Smooth muscle cell (in vitro differentiated cells): Measurements from ENCODE around the gene NUAK1. TPM values are rescaled to one million over a fixed set of nuclear protein-coding genes. Genes with fewer than 3 reads are reported as not detected.
"Not testable (repeated sequence)": the region's sequence is repeated elsewhere in the genome, so short reads cannot be mapped to it uniquely, and the experiment has no call there.

Source experiments
- DNase-seq: peaks from one replicate; lab custom pipeline; 2025; ENCODE audit not compliant: unreplicated experiment; lab: John Stamatoyannopoulos, UW
- H2AFZ ChIP-seq: fragments of 200-600 bp; sonication (generic); 2 replicates; pipeline ENCODE4 v1.6.0; 2016; ENCODE audit warnings: antibody characterized with exemption, low read depth, mild to moderate bottlenecking
- H3F3A ChIP-seq: fragments of 200-600 bp; sonication (generic); 2 replicates; pipeline ENCODE4 v1.6.0; 2017; ENCODE audit warnings: antibody characterized with exemption, low read depth
- H3K27ac ChIP-seq: fragments of 200-600 bp; sonication (generic); 2 replicates; pipeline ENCODE4 v1.5.1; 2016; ENCODE audit warnings: low read depth, mild to moderate bottlenecking
- H3K27me3 ChIP-seq: fragments of 200-600 bp; sonication (generic); 2 replicates; pipeline ENCODE4 v1.6.1; 2016; ENCODE audit warnings: low read depth, mild to moderate bottlenecking
- H3K36me3 ChIP-seq: fragments of 200-600 bp; sonication (generic); 2 replicates; pipeline ENCODE4 v1.5.1; 2016; ENCODE audit warnings: low read depth
- H3K4me1 ChIP-seq: fragments of 200-600 bp; sonication (generic); 2 replicates; pipeline ENCODE4 v1.5.1; 2016; ENCODE audit warnings: low read depth
- H3K4me2 ChIP-seq: fragments of 200-600 bp; sonication (generic); 2 replicates; pipeline ENCODE4 v1.6.0; 2016; ENCODE audit warnings: mild to moderate bottlenecking
- H3K4me3 ChIP-seq: fragments of 200-600 bp; sonication (generic); 2 replicates; pipeline ENCODE4 v1.5.1; 2016; ENCODE audit warnings: mild to moderate bottlenecking
- H3K79me2 ChIP-seq: fragments of 200-600 bp; sonication (generic); 2 replicates; pipeline ENCODE4 v1.6.0; 2016; ENCODE audit warnings: low read depth, mild to moderate bottlenecking
- H3K9ac ChIP-seq: fragments of 200-600 bp; sonication (generic); 2 replicates; pipeline ENCODE4 v1.6.0; 2016; ENCODE audit warnings: low read depth
- H3K9me3 ChIP-seq: fragments of 200-600 bp; sonication (generic); replicated peaks from 2 replicates; pipeline ENCODE4 v1.5.1; 2016; ENCODE audit warnings: low read depth
- H4K20me1 ChIP-seq: fragments of 200-600 bp; sonication (generic); 2 replicates; pipeline ENCODE4 v1.6.0; 2016; ENCODE audit warnings: low read depth
- WGBS: methylation state at CpG from one replicate; pipeline ENCODE4 v1.1.7; 2016; ENCODE audit warnings: low lambda C conversion rate; 5-methylcytosine and 5-hydroxymethylcytosine counted together
- polyA plus RNA-seq: library from polyadenylated mRNA; unstranded; fragments of >200 nt; fragmentation: Nextera tagmentation; extraction: Ambion mirVana; gene quantifications from 2 replicates; pipeline ENCODE4 v1.2.1, GENCODE V29; 2016
- total RNA-seq: library from RNA; depleted of rRNA; stranded (reverse); fragments of >200 nt; gene quantifications from 2 replicates; pipeline ENCODE4 v1.2.3, GENCODE V29; 2014
- TF ChIP-seq, protein P1 (sequence below): fragments of 200-600 bp; sonication (generic); IDR thresholded peaks from 2 replicates; pipeline ENCODE4 v1.5.1; 2017; ENCODE audit warnings: borderline replicate concordance, mild to moderate bottlenecking, antibody characterized with exemption; ENCODE audit not compliant: insufficient read depth, poor library complexity, severe bottlenecking

Gene NUAK1
- total and polyA plus RNA-seq, 2 experiments from 2014 or later: 35.3 to 64.2 TPM

DNA sequence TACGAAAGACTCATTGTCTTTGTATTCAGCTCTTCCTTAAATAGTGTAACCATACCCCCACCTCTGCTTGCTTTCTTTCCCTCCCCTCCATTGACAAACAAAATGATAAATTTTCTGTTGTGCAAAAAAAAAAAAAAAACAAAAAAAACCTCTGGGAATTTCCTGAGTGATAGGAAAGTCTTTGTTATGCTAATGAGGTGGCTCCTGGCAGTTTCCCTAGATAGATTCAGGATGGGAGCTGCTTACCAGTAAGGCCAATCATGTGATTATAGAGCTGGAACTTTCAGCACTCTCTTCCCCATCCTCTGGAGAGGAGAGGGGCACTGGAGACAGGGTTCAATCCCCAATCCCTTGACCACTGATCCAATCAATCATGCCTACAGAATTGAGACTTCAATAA, 120.5 kb downstream of the NUAK1 start:
- TF ChIP-seq, protein P1, sequence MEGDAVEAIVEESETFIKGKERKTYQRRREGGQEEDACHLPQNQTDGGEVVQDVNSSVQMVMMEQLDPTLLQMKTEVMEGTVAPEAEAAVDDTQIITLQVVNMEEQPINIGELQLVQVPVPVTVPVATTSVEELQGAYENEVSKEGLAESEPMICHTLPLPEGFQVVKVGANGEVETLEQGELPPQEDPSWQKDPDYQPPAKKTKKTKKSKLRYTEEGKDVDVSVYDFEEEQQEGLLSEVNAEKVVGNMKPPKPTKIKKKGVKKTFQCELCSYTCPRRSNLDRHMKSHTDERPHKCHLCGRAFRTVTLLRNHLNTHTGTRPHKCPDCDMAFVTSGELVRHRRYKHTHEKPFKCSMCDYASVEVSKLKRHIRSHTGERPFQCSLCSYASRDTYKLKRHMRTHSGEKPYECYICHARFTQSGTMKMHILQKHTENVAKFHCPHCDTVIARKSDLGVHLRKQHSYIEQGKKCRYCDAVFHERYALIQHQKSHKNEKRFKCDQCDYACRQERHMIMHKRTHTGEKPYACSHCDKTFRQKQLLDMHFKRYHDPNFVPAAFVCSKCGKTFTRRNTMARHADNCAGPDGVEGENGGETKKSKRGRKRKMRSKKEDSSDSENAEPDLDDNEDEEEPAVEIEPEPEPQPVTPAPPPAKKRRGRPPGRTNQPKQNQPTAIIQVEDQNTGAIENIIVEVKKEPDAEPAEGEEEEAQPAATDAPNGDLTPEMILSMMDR: no peak
- H3K9ac ChIP-seq: no peak overlapping the region
- DNase-seq: no peak

DNA sequence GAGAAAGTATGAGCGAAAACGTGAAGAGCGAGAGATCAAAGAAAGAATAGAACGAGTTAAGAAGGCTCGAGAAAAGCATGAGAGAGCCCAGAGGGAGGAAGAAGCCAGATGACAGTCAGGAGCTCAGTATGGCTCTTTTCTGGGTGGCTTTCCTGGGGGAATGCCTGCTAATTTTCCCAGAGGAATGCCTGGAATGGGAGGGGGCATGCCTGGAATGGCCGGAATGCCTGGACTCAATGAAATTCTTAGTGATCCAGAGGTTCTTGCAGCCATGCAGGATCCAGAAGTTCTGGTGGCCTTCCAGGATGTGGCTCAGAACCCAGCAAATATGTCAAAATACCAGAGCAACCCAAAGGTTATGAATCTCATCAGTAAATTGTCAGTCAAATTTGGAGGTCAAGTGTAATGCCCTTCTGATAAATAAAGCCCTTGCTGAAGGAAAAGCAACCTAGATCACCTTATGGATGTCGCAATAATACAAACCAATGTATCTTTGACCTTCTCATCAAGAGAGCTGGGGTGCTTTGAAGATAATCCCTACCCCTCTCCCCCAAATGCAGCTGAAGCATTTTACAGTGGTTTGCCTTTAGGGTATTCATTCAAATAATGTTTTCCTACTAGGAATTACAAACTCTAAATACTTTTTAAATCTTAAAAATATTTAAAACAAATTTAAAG, 122.0 kb downstream of the NUAK1 start:
- H3K27ac ChIP-seq, H3K9ac ChIP-seq, H3K27me3 ChIP-seq, H3K4me2 ChIP-seq, H3K79me2 ChIP-seq, H3K36me3 ChIP-seq, H3K4me3 ChIP-seq, H2AFZ ChIP-seq, H3F3A ChIP-seq, DNase-seq, H3K9me3 ChIP-seq, H4K20me1 ChIP-seq, H3K4me1 ChIP-seq: not testable (repeated sequence)
- WGBS: 91% methylated on average over 7 of the region's 7 CpGs

More for the DNA sequence above, 120.5 kb downstream of the NUAK1 start:
- H3K36me3 ChIP-seq: no peaks in the 10 kb centered on the region
- H3K9me3 ChIP-seq: no peaks in the 10 kb centered on the region
- H3K79me2 ChIP-seq: no peaks in the 10 kb centered on the region
- no peaks in the 10 kb centered on the region for H3F3A ChIP-seq
- no peaks in the 10 kb centered on the region for H3K4me1 ChIP-seq
- no peak overlapping the region for H3K4me2 ChIP-seq
- no peaks in the 10 kb centered on the region for H3K27me3 ChIP-seq
- H2AFZ ChIP-seq: no peak overlapping the region
- H4K20me1 ChIP-seq: no peaks in the 10 kb centered on the region
- H3K27ac ChIP-seq: no peak overlapping the region
- no peak overlapping the region for H3K4me3 ChIP-seq
- 100% methylated on average over 1 of the region's 1 CpG for WGBS

DNA sequence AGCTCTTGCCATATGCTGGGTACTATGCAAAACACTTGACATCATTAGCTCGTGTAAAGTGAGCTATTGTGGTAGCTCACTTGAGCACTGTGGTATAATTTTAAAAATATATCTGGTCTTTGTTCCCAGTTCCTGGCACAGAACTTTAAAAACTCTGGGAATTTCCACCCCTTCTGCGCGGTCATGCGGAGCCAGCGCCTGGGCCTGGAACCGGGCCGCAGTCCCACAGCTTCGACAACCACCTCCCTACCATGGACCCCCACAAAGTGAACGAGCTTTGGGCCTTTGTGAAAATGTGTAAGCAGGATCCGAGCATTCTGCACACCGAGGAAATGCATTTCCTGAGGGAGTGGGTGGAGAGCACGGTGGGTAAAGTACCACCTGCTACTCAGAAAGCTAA, 123.1 kb downstream of the NUAK1 start:
- Histone ChIP-seq H3K36me3 (no peaks in the 10 kb centered on the region), H3K4me3 (no peak overlapping the region), H4K20me1 (no peaks in the 10 kb centered on the region), H3K27me3 (no peaks in the 10 kb centered on the region), H3K9me3 (no peaks in the 10 kb centered on the region), H3K27ac (no peak overlapping the region), H2AFZ (no peak overlapping the region), H3K79me2 (no peaks in the 10 kb centered on the region), H3K4me1 (no peaks in the 10 kb centered on the region), H3F3A (no peaks in the 10 kb centered on the region), H3K9ac (no peak overlapping the region), H3K4me2 (no peak overlapping the region)
- TF ChIP-seq, protein P1: no peak
- WGBS: 97% methylated on average over 12 of the region's 12 CpGs
- no peak for DNase-seq

DNA sequence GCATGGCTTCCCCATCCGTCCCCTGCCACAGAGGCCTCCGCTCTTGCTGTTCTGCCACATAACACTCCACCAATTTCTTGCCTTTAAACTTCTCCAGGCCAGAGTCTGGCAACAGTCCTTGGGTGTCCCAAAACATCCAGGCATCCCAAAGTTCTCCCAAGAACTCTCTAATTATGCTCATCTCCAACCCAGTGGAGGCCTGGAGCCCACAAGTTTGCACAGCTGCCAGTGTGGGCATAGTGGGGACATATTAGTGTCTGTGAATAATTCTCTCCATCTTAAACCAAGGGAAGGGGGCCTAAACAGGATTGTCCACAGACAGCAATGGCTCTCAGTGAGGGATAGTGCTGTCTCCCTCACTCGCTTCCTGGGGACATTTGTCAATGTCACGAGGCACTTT, 124.8 kb downstream of the NUAK1 start:
- Histone ChIP-seq H3K4me2 (no peak overlapping the region), H4K20me1 (no peaks in the 10 kb centered on the region), H3K9ac (no peak overlapping the region), H3K36me3 (no peaks in the 10 kb centered on the region), H3K9me3 (no peaks in the 10 kb centered on the region), H3K4me3 (no peak overlapping the region), H3F3A (no peaks in the 10 kb centered on the region), H2AFZ (no peak overlapping the region), H3K27ac (no peak overlapping the region), H3K79me2 (no peaks in the 10 kb centered on the region), H3K4me1 (no peaks in the 10 kb centered on the region), H3K27me3 (no peaks in the 10 kb centered on the region)
- TF ChIP-seq, protein P1: no peak
- DNase-seq: no peak
- 97% methylated on average over 4 of the region's 4 CpGs for WGBS

Other genes starting within 250 kb of the NUAK1 start
- 241 and 294 TPM in 2 replicates for gene CKAP4, start 109.1 kb upstream of the NUAK1 start, total RNA-seq
- 358 and 486 TPM in 2 replicates for gene CKAP4, start 109.1 kb upstream of the NUAK1 start, polyA plus RNA-seq
- gene TCP11L2, start 163.8 kb upstream of the NUAK1 start, total RNA-seq: 15.1 and 19.1 TPM in 2 replicates
- gene TCP11L2, start 163.8 kb upstream of the NUAK1 start, polyA plus RNA-seq: 2.4 and 3.5 TPM in 2 replicates
- gene POLR3B, start 218.8 kb upstream of the NUAK1 start, total RNA-seq: 7.5 and 11.7 TPM in 2 replicates
- 4.8 and 7.3 TPM in 2 replicates for gene POLR3B, start 218.8 kb upstream of the NUAK1 start, polyA plus RNA-seq